Fibroblast of peridontal ligament (primary cell): ENCODE data around the gene CCK.
"Not testable (repeated sequence)": the region's sequence is repeated elsewhere in the genome, so short reads cannot be mapped to it uniquely, and the experiment has no call there.

ENCODE experiments used
- DNase-seq: peaks from one replicate; pipeline ENCODE4 v3.0.0-alpha.2; 2010; ENCODE audit errors: extremely low read depth

Gene CCK

GRCh38 chr3:42266085-42266484, at the start of gene CCK:
CCK (minus strand) TSS chr3:42266185; CDS start chr3:42263630, 2,555 bp downstream.
- no peak for DNase-seq

GRCh38 chr3:42314411-42314810, 48.4 kb upstream of the CCK start:
- DNase-seq, result no peak

GRCh38 chr3:42308651-42309050, 42.7 kb upstream of the CCK start:
- DNase-seq, result no peak

- DNase-seq, result no peak
Measured at GRCh38 chr3:42306499-42306898, 40.5 kb upstream of the CCK start.

- no peak for DNase-seq
Measured at GRCh38 chr3:42302924-42303634, 37.1 kb upstream of the CCK start.

GRCh38 chr3:42301446-42302175, 35.6 kb upstream of the CCK start:
- no peak for DNase-seq

GRCh38 chr3:42300778-42301177, 34.8 kb upstream of the CCK start:
- no peak for DNase-seq

GRCh38 chr3:42300013-42300412, 34.0 kb upstream of the CCK start:
- peak; percentile 26 for DNase-seq

GRCh38 chr3:42298259-42298658, 32.3 kb upstream of the CCK start:
- no peak for DNase-seq

- DNase-seq, result no peak
Measured at GRCh38 chr3:42292009-42292408, 26.0 kb upstream of the CCK start.

GRCh38 chr3:42290966-42291714, 25.2 kb upstream of the CCK start:
- no peak for DNase-seq

- no peak for DNase-seq
Measured at GRCh38 chr3:42289026-42289425, 23.0 kb upstream of the CCK start.

- no peak for DNase-seq
Measured at GRCh38 chr3:42288385-42288784, 22.4 kb upstream of the CCK start.

GRCh38 chr3:42287423-42287822, 21.4 kb upstream of the CCK start:
- DNase-seq, result not testable (repeated sequence)

GRCh38 chr3:42277676-42278075, 11.7 kb upstream of the CCK start:
- no peak for DNase-seq

GRCh38 chr3:42276141-42277132, 10.5 kb upstream of the CCK start:
- no peak for DNase-seq

GRCh38 chr3:42275217-42275616, 9.2 kb upstream of the CCK start:
- no peak for DNase-seq

- no peak for DNase-seq
Measured at GRCh38 chr3:42274266-42274665, 8.3 kb upstream of the CCK start.

GRCh38 chr3:42273361-42273760, 7.4 kb upstream of the CCK start:
- DNase-seq, result no peak

GRCh38 chr3:42271786-42272185, 5.8 kb upstream of the CCK start:
- DNase-seq, result no peak

GRCh38 chr3:42270561-42270960, 4.6 kb upstream of the CCK start:
- no peak for DNase-seq
